Frontal cortex (tissue), 4 donors: ENCODE data around the gene LNPEP. TPM values are rescaled to one million over a fixed set of nuclear protein-coding genes. Genes with fewer than 3 reads are reported as not detected.
"Not testable (repeated sequence)": the region's sequence is repeated elsewhere in the genome, so short reads cannot be mapped to it uniquely, and the experiment has no call there.

ENCODE experiments used
- DNase-seq, 2 donors: peaks; one replicate each; pipeline ENCODE4 v3.0.0; 2012; ENCODE audit warnings: low spot score in 2 of 2
- FAIRE-seq: peaks from 2 replicates; lab custom pipeline; 2012; peaks lifted over from hg19 to GRCh38; lab: Jason Lieb, UNC
- small RNA-seq: library from RNA; depleted of rRNA; stranded (forward); fragments of <200 nt; gene quantifications from one replicate; pipeline ENCODE3, GENCODE V24; 2014
- total RNA-seq: library from RNA; depleted of rRNA; stranded (reverse); fragments of >200 nt; gene quantifications from one replicate; pipeline ENCODE4 v1.2.3, GENCODE V29; 2014
- donor health status: control.
- donor health status: control.
- donor health status: control.

Gene LNPEP
- total RNA-seq, 1 donor from 2014 or later, result 49.7 TPM

DNA sequence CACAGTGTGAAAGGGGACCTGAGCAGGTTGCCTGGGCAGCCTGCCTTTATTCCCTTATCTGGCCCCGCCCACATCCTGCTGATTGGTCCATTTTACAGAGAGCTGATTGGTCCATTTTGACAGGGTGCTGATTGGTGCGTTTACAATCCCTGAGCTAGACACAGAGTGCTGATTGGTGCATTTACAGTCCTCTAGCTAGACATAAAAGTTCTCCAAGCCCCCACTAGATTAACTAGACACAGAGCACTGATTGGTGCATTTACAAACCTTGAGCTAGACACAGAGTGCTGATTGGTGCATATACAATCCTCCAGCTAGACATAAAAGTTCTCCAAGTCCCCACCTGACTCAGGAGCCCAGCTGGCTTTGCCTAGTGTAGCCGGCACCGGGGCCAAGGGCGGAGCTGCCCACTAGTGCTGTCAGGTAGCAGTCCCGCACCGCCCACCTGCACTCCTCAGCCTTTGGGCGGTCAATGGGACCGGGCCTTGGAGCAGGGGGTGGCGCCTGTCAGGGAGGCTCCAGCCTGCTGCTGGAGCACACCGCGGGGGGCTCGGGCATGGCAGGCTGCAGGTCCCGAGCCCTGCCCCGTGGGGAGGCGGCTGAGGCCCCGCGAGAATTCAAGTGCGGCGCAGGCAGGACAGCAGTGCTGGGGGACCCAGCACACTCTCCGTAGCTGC, 149.0 kb downstream of the LNPEP start:
- FAIRE-seq, result not testable (repeated sequence)

DNA sequence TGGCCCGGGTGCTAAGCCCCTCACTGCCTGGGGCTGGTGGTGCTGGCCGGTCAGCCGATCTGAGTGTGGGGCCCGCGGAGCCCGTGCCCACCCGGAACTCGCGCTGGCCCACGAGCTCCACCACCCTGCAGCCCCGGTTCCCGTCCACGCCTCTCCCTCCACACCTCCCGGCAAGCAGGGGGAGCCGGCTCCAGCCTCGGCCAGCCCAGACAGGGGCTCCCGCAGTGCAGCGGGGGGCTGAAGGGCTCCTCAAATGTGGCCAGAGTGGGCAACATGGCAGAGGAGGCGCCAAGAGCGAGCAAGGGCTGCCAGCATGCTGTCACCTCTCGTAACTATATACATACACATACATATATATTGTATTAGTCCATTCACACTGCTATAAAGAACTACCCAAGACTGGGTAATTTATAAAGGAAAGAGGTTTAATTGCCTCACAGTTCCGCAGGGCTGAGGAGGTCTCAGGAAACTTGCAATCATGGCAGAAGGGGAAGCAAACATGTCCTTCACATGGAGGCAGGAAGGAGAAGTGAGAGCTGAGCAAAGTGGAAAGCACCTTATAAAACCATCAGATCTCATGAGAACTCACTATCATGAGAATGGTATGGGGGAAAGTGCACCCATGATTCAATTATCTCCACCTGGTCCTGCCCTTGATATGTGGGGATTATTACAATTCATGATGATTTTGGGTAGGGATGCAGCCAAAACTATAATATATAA, 149.7 kb downstream of the LNPEP start:
- FAIRE-seq (no peak), DNase-seq (no peak)

More for the DNA sequence above, 149.0 kb downstream of the LNPEP start:
- DNase-seq, result not testable (repeated sequence)

Small RNAs within 50 kb of the gene (small RNA-seq; reads per million reads assigned to genes)
- not detected for gene RF00019

Other genes with a start within 250 kb of the LNPEP start
- gene ERAP1, start 128.1 kb upstream of the LNPEP start, total RNA-seq, result 12.6 TPM
- 6.1 TPM for gene ERAP2, start 59.6 kb upstream of the LNPEP start, total RNA-seq
- gene LIX1, start 206.5 kb downstream of the LNPEP start, total RNA-seq, result 7.3 TPM
- 20.8 TPM for gene RIOK2, start 247.2 kb downstream of the LNPEP start, total RNA-seq